Activated gamma-delta T cell (primary cell): ENCODE results near the gene ATF7.
A peak's percentile ranks its signal among the peaks of the same experiment; 100 is the strongest.
"Not testable (repeated sequence)": the region's sequence is repeated elsewhere in the genome, so short reads cannot be mapped to it uniquely, and the experiment has no call there.

Source experiments
- DNase-seq: peaks from one replicate; lab custom pipeline; 2025; lab: John Stamatoyannopoulos, UW
- total RNA-seq, 2 donors: gene quantifications; one replicate each; lab custom pipeline; 2026; lab: John Stamatoyannopoulos, UW

ATF7 gene
- 12.7 to 13.1 reads per million in 2 donors for total RNA-seq

DNA sequence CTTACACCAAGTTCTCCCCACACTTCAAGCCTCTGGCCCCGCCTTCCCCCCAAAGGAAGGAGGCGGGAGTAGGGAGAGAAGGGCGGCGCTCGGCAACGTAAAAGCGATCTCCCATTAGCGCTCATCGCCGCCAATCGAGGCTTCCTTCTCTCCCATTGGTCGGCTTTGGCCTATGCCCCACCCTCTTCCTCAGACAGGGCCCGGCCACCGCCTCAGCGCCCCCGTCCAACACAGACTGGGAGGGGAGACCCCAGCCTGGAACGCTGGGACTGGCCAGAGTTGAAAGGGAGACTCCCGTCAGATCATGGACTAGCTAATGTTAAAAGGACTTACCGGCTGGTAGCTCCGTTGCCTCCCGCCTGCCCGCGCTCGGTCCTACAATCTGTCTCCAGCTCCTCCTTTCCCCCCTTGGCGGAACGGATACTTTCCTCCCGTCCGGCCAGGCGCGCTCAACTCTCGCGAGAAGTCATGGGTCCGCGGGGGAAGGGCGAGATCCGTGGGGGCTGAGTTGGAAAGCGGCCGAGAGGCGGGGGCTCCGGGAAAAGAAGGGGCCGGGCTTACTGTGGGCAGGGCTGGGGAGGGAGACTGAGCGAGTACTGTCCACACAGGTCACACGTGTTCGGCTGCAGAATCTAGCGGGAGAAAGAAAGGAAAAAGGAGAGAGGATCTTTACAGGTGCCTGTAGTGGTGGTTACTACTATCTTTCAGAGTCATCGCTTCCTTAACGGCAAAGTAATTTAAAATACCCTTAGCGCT, at the start of gene ATF7:
Gene ATF7 (minus strand): TSS at position 437 of the 756 bp plus-strand sequence. CDS start 25,382 bp downstream, outside the sequence.
- peak; percentile 93 for DNase-seq

DNA sequence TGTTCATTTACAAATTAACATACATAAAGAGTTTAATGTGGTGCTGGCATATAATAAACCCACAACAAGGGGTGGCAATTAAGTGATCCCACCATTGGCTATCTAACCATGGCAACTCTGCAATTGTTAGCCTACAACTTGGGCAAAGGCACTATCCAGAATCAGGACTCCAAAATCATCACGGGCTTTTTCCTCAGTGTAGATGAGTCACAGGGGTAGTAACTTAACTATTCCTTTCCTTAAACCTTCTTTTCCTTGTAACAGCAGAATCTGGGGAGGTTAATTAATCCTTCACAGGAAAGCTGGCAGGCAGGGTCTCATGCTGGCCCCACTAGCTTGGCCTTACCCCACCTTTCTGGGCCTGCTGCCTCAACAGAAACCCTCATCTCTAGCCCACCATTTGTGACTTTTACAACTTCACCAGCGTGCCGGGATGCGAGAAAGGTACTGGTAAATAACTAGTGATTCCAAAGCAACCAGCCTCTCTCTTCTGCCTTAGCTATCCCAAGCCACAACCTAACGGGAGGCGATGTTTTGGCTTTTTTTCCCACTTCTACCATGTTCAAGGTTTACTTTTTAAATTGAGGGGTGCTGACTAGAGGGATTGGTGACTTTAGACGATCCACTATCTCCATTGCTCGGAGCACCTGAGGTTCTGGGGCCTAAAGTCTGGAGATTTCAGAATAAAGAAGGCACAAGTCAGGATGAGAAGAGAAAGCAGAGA, 49.0 kb upstream of the ATF7 start:
- no peak for DNase-seq

DNA sequence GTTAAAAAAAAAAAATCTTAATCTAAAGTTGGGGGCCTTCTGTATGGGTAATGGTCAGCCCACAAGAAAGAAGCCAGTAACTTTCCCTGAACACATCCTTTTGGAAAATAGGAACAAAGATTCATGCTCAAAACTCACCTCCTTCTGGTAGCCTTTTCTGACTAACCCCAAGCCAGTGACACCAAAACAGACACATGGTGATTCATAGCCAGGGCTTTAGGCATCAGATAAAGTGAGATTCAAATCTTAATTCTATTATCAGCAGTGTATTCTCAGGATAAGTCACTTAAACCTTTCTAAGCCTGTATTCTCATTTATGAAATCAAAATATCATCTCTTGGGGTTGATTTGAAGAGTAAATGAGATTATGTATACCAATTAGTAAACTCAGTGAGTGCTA, 44.8 kb upstream of the ATF7 start:
- no peak for DNase-seq

DNA sequence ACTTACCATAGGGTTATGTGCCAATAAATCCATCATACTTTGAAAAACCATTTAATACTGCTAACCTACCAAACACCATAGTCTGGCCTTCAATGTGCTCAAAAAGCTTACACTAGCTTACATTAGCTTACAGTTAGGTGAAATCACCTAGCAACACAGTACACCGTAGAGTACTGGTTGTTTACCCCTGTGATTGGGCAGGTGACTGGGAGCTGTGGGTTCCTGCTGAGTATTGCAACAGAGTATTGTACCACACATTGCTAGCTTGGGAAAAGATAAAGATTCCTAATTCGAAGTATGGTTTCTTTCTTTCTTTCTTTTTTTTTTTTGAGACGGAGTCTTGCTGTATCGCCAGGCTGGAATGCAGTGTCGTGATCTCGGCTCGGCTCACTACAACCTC, 44.1 kb upstream of the ATF7 start:
- DNase-seq = no peak

DNA sequence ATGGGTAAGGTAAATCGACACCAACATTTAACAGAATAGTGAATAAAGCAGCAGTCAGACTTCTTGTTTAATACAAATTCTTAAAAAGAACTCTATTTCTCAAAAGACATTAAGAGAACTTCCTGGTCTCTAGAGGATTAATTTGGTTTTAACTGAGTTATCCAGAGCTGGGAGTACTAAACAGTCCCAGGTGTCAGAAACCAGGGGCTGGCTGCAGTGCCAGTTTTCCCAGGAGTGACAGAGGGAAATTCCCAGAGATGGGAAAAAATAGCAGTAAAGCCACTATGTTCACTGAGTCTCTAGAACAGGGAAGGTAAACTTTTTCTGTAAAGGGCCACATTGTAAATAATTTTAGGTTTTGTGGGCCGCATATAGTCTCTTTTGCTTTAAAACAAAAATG, 40.9 kb upstream of the ATF7 start:
- DNase-seq = no peak

DNA sequence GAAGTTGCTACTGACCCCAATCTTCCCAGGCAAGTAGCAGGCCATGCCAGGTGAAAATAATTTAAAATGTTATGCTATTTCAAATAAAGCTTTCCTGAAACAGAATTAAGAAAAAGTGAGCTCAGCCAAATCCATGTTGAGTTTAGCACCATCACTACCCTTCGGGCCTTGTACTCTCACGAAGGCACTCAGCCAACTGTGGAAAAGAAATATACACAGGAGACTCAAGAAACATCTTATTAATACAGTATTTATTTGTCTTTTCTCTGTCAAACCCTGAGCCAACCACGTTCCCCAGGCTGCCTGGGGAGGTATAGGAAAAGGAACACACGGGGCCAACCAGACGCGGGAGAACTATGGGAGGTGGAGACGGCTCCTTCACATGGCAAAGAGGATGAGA, 38.8 kb upstream of the ATF7 start:
- DNase-seq = no peak

DNA sequence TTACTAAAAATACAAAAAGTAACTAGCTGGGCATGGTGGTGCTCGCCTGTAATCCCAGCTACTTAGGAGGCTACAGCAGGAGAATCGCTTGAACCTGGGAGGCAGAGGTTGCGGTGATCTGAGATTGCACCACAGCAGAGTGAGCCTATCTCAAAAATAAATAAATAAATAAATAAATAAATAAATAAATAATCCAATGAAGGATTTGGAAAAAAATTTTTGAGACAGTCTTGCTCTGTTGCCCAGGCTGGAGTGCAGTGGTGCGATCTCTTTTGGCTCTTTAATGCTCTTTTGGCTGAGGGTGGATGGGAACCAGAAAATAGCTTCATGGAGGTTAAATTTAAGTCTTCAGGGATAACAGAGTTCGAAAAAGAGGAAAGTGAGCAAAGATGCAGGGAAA, 38.0 kb upstream of the ATF7 start:
- no peak for DNase-seq

DNA sequence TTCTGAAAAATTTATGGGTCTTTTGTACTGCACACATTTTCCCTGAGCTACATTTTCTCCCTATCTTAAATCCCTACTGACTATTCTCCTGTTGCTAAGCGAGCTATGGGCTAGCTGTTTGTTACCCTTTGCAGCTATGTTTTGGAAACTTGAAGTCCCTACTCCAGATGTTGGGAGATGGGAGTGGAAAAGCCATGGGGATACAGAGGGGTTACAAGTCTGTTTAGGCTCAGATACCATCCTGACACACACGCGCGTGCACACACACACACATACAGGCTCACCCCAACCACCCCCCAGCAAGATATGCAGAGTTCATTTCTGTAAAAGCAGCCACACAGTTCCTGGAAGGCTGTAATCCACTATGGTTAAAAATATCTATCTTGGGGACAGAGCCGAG, 33.9 kb upstream of the ATF7 start:
- no peak for DNase-seq

DNA sequence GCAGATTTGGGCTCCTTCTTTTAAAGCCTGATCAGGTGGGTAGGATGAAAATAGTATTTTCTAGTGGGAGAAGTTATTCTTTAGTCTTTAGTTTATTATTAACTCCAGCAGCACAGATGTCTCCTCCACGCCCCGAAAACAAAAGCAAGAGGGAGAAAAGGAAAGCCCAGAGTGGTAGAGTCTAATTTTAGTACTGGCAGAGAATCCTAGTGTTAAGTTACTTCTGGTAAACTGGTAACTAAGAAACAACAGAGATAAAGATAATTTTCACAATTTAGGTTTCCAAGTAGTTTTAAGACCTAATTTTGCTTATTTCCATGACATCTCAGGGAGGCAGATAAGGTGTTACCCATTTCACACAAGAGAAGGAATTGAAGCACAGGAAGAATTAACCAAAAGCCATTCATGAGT, 33.4 kb upstream of the ATF7 start:
- no peak for DNase-seq

DNA sequence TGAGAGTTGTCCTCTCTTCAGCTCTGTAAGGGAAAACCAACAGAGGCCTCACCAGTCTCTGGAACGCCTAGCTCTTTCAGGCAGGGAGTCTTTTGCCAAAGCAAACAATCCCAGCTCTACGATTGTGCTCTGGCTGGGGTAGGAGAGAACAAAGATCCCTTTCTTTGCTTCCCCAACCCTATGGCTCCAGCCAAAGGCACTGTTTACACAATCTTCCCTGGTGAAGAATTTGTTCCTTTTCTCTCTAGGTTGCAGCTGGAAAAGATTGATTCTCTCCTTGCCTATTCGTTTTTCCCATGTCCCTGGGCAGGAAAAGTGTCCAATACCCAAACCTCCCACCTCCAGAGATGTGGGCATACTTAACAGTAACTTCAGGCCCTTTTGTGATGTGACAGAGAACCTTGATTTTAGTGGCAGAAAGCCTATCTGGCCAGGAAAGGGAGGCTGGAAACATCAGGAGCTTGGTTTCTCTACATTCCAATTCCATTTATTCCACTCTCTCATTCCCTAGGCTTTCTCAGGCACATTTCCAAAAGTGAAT, 32.9 kb upstream of the ATF7 start:
- DNase-seq = no peak

DNA sequence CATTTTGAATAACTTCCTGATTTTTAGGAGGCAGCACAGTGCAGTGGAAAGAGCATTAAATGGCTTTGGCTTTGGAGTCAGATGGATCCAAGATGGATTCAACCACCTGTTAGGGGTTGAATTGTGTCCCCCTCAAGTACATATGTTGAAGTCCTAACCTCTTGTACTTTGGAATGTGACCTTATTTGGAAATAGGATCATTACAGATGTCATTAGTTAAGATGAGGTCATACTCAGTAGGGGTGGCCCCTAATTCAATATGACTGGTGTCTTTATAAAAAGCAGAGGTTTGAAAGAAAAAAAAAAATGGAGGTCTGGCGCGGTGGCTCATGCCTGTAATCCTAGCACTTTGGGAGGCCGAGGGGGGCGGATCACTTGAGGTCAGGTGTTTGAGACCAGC, 30.9 kb upstream of the ATF7 start:
- no peak for DNase-seq

DNA sequence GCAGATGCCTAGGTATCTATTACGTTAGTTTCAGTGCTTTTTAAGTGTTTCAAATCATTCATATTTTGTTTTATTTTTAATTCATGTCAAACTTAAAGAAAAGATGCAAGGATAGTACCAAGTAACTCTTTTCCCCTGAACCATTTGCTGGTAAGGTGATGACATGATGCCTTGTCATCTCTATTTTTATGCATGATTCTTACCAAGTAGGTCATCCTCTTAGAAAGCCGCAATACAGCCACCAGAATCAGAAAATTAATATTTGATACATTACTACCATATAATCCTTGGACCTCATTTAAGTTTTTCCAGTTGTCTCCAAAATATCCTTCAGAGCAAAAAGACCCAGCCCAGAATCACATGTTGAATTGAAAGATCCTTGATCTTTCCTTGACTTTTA, 27.4 kb upstream of the ATF7 start:
- DNase-seq = no peak

DNA sequence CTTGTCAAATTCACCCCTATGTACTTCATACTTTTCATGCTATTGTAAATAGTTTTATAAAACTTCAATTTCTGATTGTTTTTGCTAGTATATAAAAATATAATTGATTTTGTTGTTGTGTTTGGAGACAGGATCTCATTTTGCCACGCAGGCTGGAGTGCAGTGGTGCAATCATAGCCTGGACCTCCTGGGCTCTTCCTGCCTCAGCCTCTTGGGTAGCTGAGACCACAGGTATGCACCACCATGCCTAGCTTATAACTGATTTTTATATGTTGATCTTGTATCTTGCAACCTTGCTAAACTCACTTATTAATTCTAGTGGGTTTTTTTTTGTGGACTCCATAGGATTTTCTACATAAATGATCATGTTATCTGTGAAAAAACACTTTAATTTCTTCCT, 26.2 kb upstream of the ATF7 start:
- DNase-seq = no peak

DNA sequence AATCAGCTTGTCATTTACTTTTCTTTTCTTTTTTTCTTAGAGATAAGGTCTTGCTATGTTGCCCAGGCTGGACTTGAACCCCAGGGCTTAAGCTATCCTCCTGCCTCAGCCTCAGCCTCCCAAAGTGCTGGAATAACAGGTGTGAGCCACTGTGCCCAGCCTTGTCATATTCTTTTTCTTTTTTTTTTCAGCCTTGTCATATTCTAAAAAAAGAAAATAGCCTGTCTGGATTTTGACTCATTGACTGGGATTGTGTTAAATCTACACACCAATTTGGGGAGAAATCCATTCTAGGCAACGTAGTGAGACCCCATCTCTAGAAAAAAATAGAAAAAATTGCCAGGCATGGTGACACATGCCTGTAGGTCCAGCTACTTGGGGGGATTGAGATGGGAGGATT, 25.6 kb upstream of the ATF7 start:
- no peak for DNase-seq

DNA sequence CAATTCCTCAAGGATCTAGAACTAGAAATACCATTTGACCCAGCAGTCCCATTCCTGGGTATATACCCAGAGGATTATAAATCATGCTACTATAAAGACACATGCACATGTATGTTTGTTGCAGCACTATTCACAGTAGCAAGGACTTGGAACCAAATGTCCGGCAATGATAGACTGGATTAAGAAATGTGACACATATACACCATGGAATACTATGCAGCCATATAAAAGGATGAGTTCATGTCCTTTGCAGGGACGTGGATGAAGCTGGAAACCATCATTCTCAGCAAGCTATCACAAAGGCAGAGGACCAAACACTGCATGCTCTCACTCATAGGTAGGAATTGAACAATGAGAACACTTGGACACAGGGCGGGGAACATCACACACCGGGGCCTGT, 20.1 kb upstream of the ATF7 start:
- not testable (repeated sequence) for DNase-seq

DNA sequence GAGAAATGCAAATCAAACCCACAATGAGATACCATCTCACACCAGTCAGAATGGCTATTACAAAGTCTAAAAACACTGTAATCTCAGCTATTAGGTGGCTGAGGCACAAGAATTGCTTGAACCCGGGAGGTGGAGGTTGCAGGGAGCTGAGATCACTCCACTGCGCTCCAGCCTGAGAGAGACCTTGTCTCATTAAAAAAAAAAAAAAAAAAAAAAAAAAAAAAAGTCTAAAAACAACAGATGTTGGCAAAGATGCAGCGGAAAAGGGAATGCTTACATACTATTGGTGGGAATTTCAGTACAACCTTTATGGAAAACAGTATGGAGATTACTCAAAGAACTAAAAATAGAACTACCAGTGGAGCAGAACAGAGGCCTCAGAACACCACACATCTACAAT, 19.0 kb upstream of the ATF7 start:
- DNase-seq = no peak

DNA sequence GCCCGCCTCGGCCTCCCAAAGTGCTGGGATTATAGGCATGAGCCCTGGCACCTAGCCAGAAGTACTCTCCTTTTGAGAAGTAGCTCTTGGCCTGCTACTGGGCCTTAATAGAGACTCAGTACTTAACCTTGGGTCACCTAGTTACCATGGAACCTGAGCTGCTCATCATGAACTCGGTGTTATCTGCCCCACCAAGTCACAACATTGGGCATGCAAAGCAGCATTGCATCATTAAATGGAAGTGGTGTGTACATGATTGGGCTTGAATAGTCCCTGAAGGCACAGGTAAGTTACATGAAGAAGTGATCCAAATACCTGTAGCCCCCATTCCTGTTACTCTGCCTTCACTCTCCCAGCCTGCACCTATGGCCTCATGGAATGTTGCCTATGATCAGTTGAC, 18.0 kb upstream of the ATF7 start:
- no peak for DNase-seq

DNA sequence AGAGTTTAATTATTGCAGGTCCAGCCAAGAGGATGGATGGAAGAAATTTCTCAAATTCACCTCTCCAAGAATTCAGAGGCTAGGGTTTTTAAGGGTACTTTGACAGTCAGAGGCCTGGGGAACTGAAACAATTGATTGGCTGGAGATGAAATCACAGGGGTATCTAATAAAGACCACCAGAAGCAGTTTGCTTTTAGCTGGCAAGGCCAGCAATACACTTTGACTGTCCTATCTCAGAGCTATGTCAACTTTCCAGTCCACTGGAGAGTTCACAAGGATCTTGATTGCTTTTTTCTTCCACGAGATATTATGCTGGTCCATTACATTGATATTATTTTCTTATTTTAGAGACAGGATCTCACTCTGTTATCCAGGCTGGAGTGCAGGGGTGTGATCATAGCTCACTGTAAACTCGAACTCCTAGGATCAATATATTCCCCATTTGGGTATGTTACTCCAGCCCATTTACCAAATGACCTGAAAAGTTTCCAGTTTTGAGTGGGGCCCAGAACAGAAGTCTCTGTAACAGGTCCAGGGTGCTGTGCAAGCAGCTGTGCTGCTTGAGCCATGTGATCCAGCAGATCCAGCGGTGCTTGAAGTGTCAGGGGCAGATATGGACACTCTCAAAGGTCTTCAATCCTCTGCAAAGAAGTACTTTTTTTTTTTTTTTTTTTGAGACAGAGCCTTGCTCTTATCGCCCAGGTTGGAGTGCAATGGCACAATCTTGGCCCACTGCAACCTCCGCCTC, 17.2 kb upstream of the ATF7 start:
- DNase-seq = no peak

DNA sequence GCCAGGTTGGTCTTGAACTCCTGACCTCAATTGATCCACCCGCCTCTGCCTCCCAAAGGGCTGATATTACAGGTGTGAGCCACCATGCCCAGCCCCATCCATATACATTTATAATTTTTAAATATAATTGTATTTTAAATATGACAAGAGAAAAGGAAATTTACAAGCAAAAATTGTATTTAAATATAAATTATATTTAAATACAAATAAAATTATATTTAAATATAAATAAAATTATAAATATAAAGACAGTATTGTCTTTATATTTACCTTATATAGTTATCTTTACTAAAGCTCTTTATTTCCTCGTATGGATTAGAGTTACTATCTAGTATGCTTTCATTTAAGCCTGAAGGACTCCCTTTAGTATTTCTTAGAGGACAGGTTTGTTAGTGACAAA, 11.9 kb upstream of the ATF7 start:
- DNase-seq = no peak

DNA sequence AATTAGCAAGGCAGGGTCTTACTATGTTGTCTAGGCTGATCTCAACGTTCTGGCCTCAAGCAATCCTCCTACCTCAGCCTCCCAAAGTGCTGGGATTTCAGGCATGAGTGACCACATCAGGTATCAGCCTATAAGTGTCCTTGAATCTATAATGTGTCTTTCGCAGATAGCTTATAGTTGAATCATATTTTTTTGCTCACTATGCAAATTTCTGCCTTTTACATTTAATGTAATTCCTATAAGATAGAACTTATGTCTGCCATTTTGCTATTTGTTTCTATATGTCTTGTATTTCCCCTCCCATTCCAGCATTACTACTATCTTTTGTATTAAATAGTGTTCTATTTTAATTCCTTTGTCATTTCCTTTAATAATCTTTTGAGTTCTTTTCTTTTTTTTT, 10.5 kb upstream of the ATF7 start:
- no peak for DNase-seq

DNA sequence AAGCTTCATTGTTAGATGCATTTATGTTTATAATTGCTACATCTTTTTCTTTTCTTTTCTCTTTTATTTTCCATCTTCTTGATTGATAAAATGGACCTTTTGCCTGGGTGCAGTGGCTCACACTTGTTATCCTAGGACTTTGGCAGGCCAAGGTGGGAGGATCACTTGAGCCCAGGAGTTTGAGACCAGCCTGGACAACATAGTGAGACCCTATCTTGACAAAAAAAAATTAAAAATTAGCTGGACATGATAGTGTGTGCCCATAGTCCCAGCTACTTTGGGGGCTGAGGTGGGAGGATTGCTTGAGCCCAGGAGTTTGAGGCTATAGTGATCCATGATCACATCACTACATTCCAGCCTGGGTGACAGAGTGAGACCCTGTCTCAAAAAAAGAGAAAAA, 9.5 kb upstream of the ATF7 start:
- not testable (repeated sequence) for DNase-seq

DNA sequence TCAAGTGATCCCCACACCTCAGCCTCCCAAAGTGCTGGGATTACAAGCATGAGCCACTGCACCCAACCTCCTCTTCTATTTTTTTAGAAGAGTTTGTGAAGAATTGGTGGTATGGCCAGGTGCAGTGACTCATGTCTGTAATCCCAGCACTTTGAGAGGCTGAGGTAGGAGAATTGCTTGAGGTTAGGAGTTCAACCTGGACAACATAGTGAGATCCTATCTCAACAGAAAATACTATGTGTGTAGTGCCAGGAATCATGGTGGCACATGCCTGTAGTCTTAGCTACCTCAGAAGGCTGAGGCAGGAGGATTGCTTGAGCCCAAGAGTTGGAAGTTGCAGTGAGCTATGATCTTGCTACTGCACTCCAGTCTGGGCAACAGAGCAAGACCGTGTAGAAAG, 5.5 kb upstream of the ATF7 start:
- no peak for DNase-seq

DNA sequence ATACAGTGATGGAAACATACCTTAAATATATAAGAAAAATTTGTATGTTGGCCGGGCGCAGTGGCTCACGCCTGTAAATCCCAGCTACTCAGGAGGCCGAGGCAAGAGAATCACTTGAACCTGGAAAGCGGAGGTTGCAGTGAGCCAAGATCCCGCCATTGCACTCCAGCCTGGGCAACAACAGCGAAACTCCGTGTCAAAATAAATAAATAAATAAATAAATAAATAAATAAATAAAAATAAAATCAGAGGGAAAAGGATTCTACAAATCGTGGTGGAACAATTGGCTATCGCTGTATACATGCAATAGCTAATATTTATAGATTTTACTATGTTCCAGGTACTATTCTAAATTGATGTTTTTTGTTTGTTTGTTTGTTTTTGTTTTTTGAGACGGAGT, 1.7 kb upstream of the ATF7 start:
- no peak for DNase-seq
